Tibial nerve (tissue), 4 donors: ENCODE results near the gene MUC13.

Source experiments
- CTCF ChIP-seq, 5 experiments: fragments of 200-600 bp in 3 of 5; fragments of 450-650 bp in 2 of 5; sonication (generic) in 3 of 5; IDR thresholded peaks; one replicate each; pipeline ENCODE4 v1.5.1; 2016 to 2019; ENCODE audit warnings: antibody characterized with exemption in 5 of 5, mild to moderate bottlenecking in 3 of 5, moderate library complexity in 2 of 5
- EP300 ChIP-seq, 2 donors: sonication (generic); formaldehyde crosslinking; IDR thresholded peaks; one replicate each; pipeline ENCODE4 v1.6.1; 2017; ENCODE audit warnings: antibody characterized with exemption in 2 of 2, mild to moderate bottlenecking in 1 of 2

GRCh38 chr3:124951511-124952281 lies 17.1 kb upstream of the MUC13 start:
- TF ChIP-seq CTCF (IDR thresholded peaks at IDR 0.05) (no peak), EP300 (IDR thresholded peaks at IDR 0.05) (no peak)
